ENCODE data around the gene KLRK1.

- TF ChIP-seq CTCF (conservative IDR thresholded peaks at IDR 0.05 in 1 of 2, IDR thresholded peaks at IDR 0.05 in 1 of 2; ENCODE audit: extremely low read depth in 1 of 2, insufficient read depth in 1 of 2, low read depth in 1 of 2, low read length in 2 of 2), result no peak
- TF ChIP-seq EZH2 (IDR thresholded peaks at IDR 0.05; ENCODE audit: borderline replicate concordance, low read length), result no peak
Measured at GRCh38 chr12:10392394-10392930, 2.6 kb upstream of the KLRK1 start.
